ENCODE results near the gene GLRX2.
A peak's percentile ranks its signal among the peaks of the same experiment; 100 is the strongest.
"Not testable (repeated sequence)": the region's sequence is repeated elsewhere in the genome, so short reads cannot be mapped to it uniquely, and the experiment has no call there.

Gene GLRX2

DNA sequence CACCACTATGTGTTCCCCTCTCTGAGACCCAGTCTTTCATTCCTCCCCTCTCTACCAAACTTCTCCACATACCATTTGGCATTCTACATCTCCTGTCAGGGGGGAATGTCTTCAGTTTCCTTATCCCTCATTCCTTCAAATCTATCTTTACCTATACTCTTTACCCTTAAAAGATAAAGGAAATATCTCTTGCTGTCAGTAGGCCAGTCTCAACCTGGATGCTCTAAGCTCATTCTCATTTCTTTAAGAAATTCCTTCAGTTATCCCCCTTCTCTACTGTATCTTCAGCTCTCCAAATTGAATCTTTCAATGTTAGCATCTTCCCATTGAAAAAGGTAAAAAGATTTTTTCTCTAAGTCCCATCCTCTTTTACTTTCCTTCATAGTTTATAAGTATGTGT lies 39.3 kb downstream of the GLRX2 start:
- DNase-seq (ENCODE audit: low read depth in 2 of 2) = no peak

DNA sequence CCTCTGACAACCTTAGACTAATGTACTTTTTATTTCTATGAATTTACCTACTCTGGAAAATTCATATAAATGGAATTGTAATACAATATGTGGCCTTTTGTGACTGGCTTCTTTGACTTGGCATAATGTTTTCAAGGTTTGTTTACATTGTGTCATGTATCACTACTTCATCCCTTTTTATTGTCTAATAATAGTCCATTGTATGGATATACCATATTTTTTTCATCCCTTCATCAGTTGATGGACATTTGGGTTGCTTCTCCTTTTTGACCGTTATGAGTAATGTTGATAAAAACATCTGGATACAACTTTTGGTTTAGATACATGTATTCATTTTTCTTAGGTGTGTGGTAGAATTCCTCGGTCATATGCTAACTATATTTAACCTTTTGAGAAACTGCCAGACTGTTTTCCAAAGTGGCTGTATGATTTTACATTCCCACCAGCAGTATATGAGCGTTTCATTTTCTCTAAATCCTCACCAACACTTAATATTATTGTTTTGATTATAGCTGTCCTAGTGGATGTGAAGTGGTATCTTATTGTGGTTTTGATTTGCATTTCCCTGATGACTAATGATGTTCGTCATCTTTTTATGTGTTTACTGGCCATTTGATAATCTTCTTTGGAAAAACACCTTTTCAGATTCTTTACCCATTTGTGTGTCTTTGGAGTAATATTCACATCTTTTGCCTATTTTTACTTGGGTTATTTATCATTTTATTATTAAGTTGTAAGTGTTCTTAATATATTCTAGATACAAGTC lies 42.3 kb downstream of the GLRX2 start:
- DNase-seq (ENCODE audit: low read depth in 2 of 2) = no peak

DNA sequence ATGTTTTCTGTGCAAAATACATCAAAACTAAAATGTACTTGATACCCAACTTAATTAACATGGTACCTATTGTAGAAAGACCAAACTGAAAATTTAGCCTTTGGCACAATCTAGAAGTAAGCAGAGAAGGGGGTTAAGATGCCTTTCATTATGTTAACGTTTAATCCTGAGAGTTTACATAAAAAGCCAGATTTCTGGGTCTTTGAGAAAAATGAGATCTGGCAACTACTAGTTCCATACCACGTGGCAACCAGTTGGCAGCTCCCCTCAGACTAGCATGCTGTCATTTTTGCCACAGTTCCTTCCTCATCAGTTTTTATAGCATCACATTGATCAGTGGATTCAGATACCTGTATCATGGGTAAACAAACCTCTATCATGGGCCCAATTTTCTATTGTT lies 44.3 kb downstream of the GLRX2 start:
- DNase-seq (ENCODE audit: low read depth in 2 of 2) = no peak

DNA sequence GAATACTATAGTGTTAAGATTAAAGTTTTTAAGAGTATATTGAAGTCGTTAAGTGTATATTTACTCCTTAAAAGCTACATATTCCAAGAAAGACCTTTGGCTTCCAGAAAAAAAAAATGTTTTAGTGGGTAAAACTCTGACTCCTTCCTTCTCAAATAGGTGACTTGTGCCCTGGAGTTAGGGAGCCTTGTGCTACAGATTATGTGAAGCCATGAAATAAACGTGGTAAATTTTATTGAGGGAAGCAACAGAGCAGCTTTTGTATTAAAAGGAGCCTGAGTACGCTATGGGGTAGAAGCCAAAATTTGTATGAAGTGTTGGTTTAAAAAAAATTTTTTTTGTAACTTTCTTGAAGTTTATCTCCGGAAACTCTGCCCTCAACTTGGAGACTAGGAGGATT lies 44.8 kb downstream of the GLRX2 start:
- no peak for DNase-seq (ENCODE audit: low read depth in 2 of 2)

DNA sequence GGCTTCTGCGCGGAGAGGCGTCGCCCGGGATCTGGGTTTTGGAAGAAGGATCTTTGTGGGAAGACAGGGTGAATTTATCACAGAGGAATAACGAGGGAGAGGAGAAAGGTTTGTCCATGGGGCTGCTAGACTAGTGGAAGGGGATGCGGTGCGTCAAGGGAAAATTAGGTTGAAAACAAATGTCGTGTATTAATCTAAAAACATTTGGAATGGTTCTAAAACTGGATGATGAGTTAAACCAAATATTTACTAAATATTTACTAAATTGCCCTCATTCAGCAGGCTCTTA lies 45.2 kb downstream of the GLRX2 start:
- DNase-seq (ENCODE audit: low read depth in 2 of 2) = no peak

DNA sequence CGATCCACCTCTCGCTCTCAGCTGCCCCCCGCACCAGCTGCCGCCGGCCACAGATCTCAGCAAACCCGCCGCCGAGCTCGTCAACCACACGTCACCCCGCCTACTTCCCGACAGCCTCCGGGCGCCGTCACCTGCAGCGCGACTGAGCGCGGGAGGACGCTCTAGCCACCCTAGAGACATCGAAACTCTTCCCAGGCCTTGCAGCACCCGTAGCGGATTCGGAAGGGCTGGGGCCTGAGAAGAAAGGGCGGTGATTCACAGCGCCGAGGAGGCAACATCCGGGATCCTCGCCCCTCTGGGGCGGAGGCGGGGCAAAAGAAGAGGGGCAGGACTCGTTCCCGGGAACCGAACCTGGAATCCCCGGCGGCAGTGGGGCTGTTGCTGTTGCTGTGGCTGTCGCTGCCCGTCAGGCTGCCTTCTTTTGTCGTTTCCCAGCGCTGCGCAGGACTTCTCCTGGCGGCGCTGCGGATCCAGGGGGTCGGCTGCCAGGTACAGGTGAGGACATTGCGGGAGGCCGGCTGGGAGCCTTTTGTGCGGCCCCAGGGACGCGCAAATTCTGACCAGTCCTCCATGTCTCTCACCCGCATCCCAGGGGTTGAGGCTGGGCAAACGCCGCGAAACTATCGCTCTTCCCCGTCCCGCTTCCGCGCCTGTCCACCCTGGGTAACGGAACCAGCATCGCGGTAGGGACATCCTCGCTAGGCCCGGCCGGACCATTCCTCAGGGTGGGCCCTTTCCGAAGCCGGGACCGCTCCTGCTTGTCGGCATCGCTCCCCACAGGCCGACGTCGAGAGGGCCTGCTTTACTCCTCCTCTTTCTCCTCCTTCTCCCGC lies 45.7 kb downstream of the GLRX2 start, which contains the start of the genes RO60 and UCHL5:
Gene RO60 (plus strand): TSS at position 331 of the 833 bp plus-strand sequence. CDS start 9,443 bp downstream, outside the sequence.
Gene UCHL5 (minus strand): TSS at position 79 of the 833 bp plus-strand sequence. CDS start 100 bp downstream, outside the sequence.
- peak; percentile 89 to 91 for DNase-seq (ENCODE audit: low read depth in 2 of 2)

DNA sequence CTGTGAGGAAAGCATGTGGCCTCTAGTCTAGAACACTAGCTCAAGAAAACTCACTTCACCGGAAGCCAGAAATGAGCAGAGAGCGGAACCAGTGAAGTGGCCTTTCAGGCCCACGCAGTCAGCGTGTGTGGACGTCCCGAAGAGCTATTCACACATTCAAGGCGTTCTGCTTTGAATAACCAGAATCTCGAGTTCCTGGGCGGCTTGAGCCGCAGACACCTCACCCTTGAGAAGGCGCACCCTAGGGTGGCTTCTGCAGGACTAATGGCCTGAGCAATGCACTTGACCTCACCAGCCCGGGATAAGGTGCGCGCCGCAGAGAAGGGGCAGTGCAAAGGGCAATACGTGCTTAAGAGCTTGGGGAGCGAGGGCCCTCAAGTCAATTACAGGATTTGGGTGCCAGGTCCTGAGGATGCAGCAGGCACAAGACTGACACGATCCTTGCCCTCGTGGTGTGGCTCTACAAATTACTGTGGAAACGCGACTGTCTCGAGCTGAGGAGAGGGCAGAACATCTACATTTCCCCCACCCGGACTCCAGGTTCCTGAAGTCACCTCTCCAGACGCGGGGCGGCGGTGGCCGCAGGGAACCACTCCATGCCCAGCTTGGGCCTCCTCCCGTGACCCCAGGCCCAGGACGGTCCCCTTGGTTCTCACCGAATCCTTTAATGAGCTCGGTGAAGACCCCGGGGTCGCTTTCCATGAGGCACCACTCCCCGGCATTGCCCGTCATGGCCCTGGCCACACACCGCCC lies 46.5 kb downstream of the GLRX2 start:
- DNase-seq (ENCODE audit: low read depth in 2 of 2) = peak; percentile 34 to 41

DNA sequence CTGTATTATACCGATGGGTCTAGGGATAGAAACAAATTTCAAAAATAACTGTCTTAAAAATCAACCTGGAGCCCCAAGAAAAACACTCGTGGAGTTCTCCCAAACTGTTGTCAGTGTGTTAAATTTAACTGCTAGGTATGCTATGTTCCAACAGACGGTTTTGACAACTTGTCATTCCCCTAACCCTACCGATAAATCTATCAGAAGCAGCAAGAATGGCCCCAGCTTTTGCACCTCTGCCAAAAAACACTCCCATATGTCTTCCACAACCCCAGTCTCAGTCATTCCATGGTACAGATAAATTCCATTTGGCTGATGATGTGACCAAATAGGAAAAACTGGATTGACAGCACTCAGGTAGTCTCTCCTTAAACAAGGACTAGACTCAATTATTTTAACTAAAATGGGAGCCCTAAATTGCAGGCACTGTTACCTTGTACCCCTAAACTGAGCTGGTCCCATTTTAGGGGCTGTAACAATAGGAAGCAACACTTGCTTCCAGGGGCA lies 51.0 kb downstream of the GLRX2 start:
- no peak for DNase-seq (ENCODE audit: low read depth in 2 of 2)

DNA sequence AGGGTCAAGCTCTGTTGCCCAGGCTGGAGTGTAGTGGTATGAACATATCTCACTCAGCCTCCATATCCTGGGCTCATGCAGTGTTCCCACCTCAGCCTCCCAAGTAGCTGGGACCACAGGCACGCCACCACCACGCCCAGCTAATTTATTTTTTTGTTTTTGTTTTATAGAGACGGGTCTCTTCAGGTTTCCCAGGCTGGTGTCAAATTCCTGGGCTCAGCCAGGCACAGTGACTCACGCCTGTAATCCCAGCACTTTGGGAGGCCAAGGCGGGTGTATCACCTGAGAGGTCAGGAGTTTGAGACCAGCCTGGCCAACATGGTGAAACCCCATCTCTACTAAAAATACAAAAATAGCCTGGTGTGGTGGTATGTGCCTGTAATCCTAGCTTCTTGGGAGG lies 56.3 kb downstream of the GLRX2 start:
- not testable (repeated sequence) for DNase-seq (ENCODE audit: low read depth in 2 of 2)

Data from stimulated activated CD8-positive, alpha-beta memory T cell treated with anti-CD3 and anti-CD28 coated beads, Interleukin-15, amount 100 ng/mL, for 4 hours (primary cell).